Posterior vena cava (tissue), 2 donors: ENCODE results near the gene TBC1D23. TPM values are rescaled to one million over a fixed set of nuclear protein-coding genes. Genes with fewer than 3 reads are reported as not detected.
"Not testable (repeated sequence)": the region's sequence is repeated elsewhere in the genome, so short reads cannot be mapped to it uniquely, and the experiment has no call there.

Source experiments
- DNase-seq: peaks from one replicate; pipeline ENCODE4 v3.0.0-alpha.2; 2020; ENCODE audit warnings: low spot score
- intact Hi-C, 2 donors: fragments of 100-400 bp; cut with DNase I; formaldehyde crosslinking; loops; one replicate each; pipeline versions ENCODE4 v1.14.1 to v1.14.2; 2022 to 2023
- total RNA-seq, 2 donors: library from RNA; stranded (reverse); fragmentation: NEBNext Ultra II Directional; extraction: Animal tissue kit (Norgen Biotek cat#: 25700); gene quantifications; one replicate each; pipeline ENCODE4 v1.2.1, GENCODE V29; 2021
- donor health status: DM: yes; HTN: yes; CAD: no.
- donor health status: DM: yes; HTN: yes; CAD: no.

Gene TBC1D23
- total RNA-seq, 2 donors from 2014 or later: 45.5 to 54.6 TPM

- intact Hi-C loops: no loop called here
- DNase-seq: no peak
These were observed 13.8 kb upstream of the TBC1D23 start for GRCh38 chr3:100246999-100247398.

GRCh38 chr3:100252001-100252400, 8.8 kb upstream of the TBC1D23 start:
- DNase-seq: no peak
- intact Hi-C loops: loop anchor here (5.0 to 10.0 kb wide), 4 partner anchors 87 to 407 kb away; no protein-coding TSS in a partner anchor

GRCh38 chr3:100254168-100254777, 6.5 kb upstream of the TBC1D23 start:
- no peak for DNase-seq
- intact Hi-C loops: loop anchor here (5.0 to 10.0 kb wide), 4 partner anchors 89 to 409 kb away; no protein-coding TSS in a partner anchor

- DNase-seq: no peak
- intact Hi-C loops: loop anchor here (5.0 to 10.0 kb wide), 4 partner anchors 92 to 414 kb away; no protein-coding TSS in a partner anchor
These were observed 4.1 kb upstream of the TBC1D23 start for GRCh38 chr3:100256731-100257151.

GRCh38 chr3:100257586-100257985, 3.2 kb upstream of the TBC1D23 start:
- intact Hi-C loops: loop anchor here (5.0 to 10.0 kb wide), 4 partner anchors 93 to 415 kb away; no protein-coding TSS in a partner anchor

GRCh38 chr3:100260081-100260684, 609 bp upstream of the TBC1D23 start:
- peak; percentile 85 for DNase-seq
- intact Hi-C loops: no loop called here

More at GRCh38 chr3:100257586-100257985, 3.2 kb upstream of the TBC1D23 start:
- DNase-seq: no peak

- intact Hi-C loops: no loop called here
- DNase-seq: no peak
These were observed 702 bp downstream of the TBC1D23 start for GRCh38 chr3:100261485-100261903.

GRCh38 chr3:100262925-100263324, 2.1 kb downstream of the TBC1D23 start:
- intact Hi-C loops, DNase-seq: not testable (repeated sequence)

- intact Hi-C loops: no loop called here
- no peak for DNase-seq
These were observed 2.8 kb downstream of the TBC1D23 start for GRCh38 chr3:100263583-100263982.

- DNase-seq: no peak
- intact Hi-C loops: no loop called here
These were observed 3.5 kb downstream of the TBC1D23 start for GRCh38 chr3:100264242-100264641.

- DNase-seq: no peak
- intact Hi-C loops: no loop called here
These were observed 4.2 kb downstream of the TBC1D23 start for GRCh38 chr3:100265016-100265415.

GRCh38 chr3:100266531-100266930, 5.7 kb downstream of the TBC1D23 start:
- DNase-seq: no peak
- intact Hi-C loops: no loop called here

- intact Hi-C loops: no loop called here
These were observed 7.4 kb downstream of the TBC1D23 start for GRCh38 chr3:100268156-100268555.

GRCh38 chr3:100269001-100269400, 8.2 kb downstream of the TBC1D23 start:
- intact Hi-C loops: no loop called here
- DNase-seq: no peak

More at GRCh38 chr3:100268156-100268555, 7.4 kb downstream of the TBC1D23 start:
- DNase-seq: no peak

- intact Hi-C loops: no loop called here
These were observed 8.8 kb downstream of the TBC1D23 start for GRCh38 chr3:100269410-100270214.

GRCh38 chr3:100270215-100270583, 9.4 kb downstream of the TBC1D23 start:
- intact Hi-C loops: no loop called here

More at GRCh38 chr3:100269410-100270214, 8.8 kb downstream of the TBC1D23 start:
- DNase-seq: no peak

GRCh38 chr3:100271522-100271921, 10.7 kb downstream of the TBC1D23 start:
- no peak for DNase-seq
- intact Hi-C loops: no loop called here

More at GRCh38 chr3:100270215-100270583, 9.4 kb downstream of the TBC1D23 start:
- DNase-seq: no peak

GRCh38 chr3:100272797-100273611, 12.2 kb downstream of the TBC1D23 start:
- intact Hi-C loops, DNase-seq: not testable (repeated sequence)

- no peak for DNase-seq
- intact Hi-C loops: no loop called here
These were observed 13.6 kb downstream of the TBC1D23 start for GRCh38 chr3:100274361-100274760.
